K562 (cell line): ENCODE measurements around the gene TP53BP1. TPM values are rescaled to one million over a fixed set of nuclear protein-coding genes. Genes with fewer than 3 reads are reported as not detected.

Source experiments
- ATAC-seq: fragments of 200-7000 bp; cut with Tn5 transposase; 3 replicates; pipeline ENCODE4 v1.9.1; 2020; ENCODE audit warnings: moderate library complexity
- BruUV-seq: library from RNA; stranded (reverse); fragments of 400-500 nt; replicated peaks from 2 replicates; lab custom pipeline; 2021; lab: Mats Ljungman, UMichigan
- CTCF ChIA-PET: fragments of 300-600 bp; formaldehyde crosslinking; extraction: SDS; loops from one replicate; lab custom pipeline; 2021; ENCODE audit warnings: low intra/inter-chr PET ratio; lab: Yijun Ruan, JAX
- POLR2A ChIA-PET: fragments of 300-600, 350-650 bp; sonication (Branson Sonifier 250); formaldehyde crosslinking; extraction: SDS; loops from one replicate; lab custom pipeline; 2021; ENCODE audit warnings: antibody characterized with exemption, inconsistent platforms; lab: Yijun Ruan, JAX
- DNase-seq, 4 experiments: peaks; one replicate each; pipeline versions ENCODE4 v3.0.0 to v3.0.0-alpha.2; 2011 to 2018; ENCODE audit warnings: low spot score in 3 of 4, mixed read lengths in 3 of 4; ENCODE audit errors: extremely low read depth in 1 of 4
- FAIRE-seq: peaks from 2 replicates; lab custom pipeline; 2011; peaks lifted over from hg19 to GRCh38; lab: Jason Lieb, UNC
- H2AFZ ChIP-seq: 2 replicates; pipeline ENCODE4 v1.6.0; 2011; ENCODE audit warnings: low read depth, low read length, control low read depth, inconsistent platforms
- H3K27ac ChIP-seq: fragments of 200-600 bp; 3 replicates; pipeline ENCODE4 v1.8.0; 2011; ENCODE audit warnings: low read depth, mild to moderate bottlenecking, control low read depth, inconsistent platforms, low read length, moderate library complexity, mixed read lengths; ENCODE audit errors: extremely low read depth
- H3K27me3 ChIP-seq, 2 experiments: fragments of 300-600 bp in 1 of 2; 2 replicates in 1 of 2; 3 replicates in 1 of 2; pipeline versions ENCODE4 v1.6.0 to v1.8.0; 2011; ENCODE audit warnings: inconsistent platforms in 2 of 2, low read length in 2 of 2, mild to moderate bottlenecking in 1 of 2, mixed read lengths in 1 of 2, moderate library complexity in 1 of 2; ENCODE audit not compliant: control insufficient read depth in 2 of 2, insufficient read depth in 2 of 2
- H3K36me3 ChIP-seq: fragments of 300-600 bp; 3 replicates; pipeline ENCODE4 v1.8.0; 2011; ENCODE audit warnings: mild to moderate bottlenecking, low read length, inconsistent platforms; ENCODE audit not compliant: control insufficient read depth, insufficient read depth
- H3K4me1 ChIP-seq, 2 experiments: fragments of 200-600 bp in 1 of 2; replicated peaks in 1 of 2; 2 replicates in 1 of 2; 3 replicates in 1 of 2; pipeline versions ENCODE4 v1.5.1 to v1.8.0; 2011; ENCODE audit warnings: inconsistent platforms in 2 of 2, low read length in 2 of 2, mild to moderate bottlenecking in 1 of 2, mixed read lengths in 1 of 2, moderate library complexity in 1 of 2; ENCODE audit not compliant: control insufficient read depth in 2 of 2, insufficient read depth in 2 of 2
- H3K4me2 ChIP-seq: 2 replicates; pipeline ENCODE4 v1.6.1; 2011; ENCODE audit warnings: low read length, control low read depth, inconsistent platforms, mixed read lengths; ENCODE audit not compliant: insufficient read depth
- H3K4me3 ChIP-seq: fragments of 200-600 bp; sonication (generic), shearing (Covaris generic); 2 replicates; pipeline ENCODE4 v1.5.1; 2016; ENCODE audit warnings: control low read depth, inconsistent platforms
- H3K79me2 ChIP-seq: fragments of 200-600 bp; 3 replicates; pipeline ENCODE4 v1.8.0; 2011; ENCODE audit warnings: low read length, inconsistent platforms; ENCODE audit not compliant: control insufficient read depth, insufficient read depth
- H3K9ac ChIP-seq, 2 experiments: 2 replicates each; pipeline versions ENCODE4 v1.6.0 to v1.6.1; 2011; ENCODE audit warnings: low read depth in 2 of 2, low read length in 2 of 2, control low read depth in 1 of 2, inconsistent platforms in 1 of 2, mild to moderate bottlenecking in 1 of 2, mixed read lengths in 1 of 2; ENCODE audit not compliant: insufficient read depth in 1 of 2
- H3K9me1 ChIP-seq: one replicate; pipeline ENCODE4 v1.6.0; 2011; ENCODE audit warnings: inconsistent platforms, mild to moderate bottlenecking, low read length, moderate library complexity; ENCODE audit not compliant: control insufficient read depth, insufficient read depth
- H3K9me3 ChIP-seq: replicated peaks from 2 replicates; pipeline ENCODE4 v1.5.1; 2011; ENCODE audit warnings: low read depth, low read length, inconsistent platforms; ENCODE audit not compliant: control insufficient read depth, insufficient read depth
- H4K20me1 ChIP-seq: replicated peaks from 2 replicates; pipeline ENCODE4 v1.6.1; 2011; ENCODE audit warnings: low read length, inconsistent platforms, mixed read lengths; ENCODE audit not compliant: control insufficient read depth, insufficient read depth
- C11orf30 ChIP-seq: fragments of 450-650 bp; IDR thresholded peaks from 2 replicates; pipeline ENCODE4 v1.6.1; 2016; ENCODE audit warnings: low read depth, mild to moderate bottlenecking
- CBX1 ChIP-seq: sonication (generic); IDR thresholded peaks from 2 replicates; pipeline ENCODE4 v1.6.1; 2016; ENCODE audit warnings: antibody characterized with exemption, low read depth, mild to moderate bottlenecking
- DPF2 ChIP-seq: fragments of 450-650 bp; IDR thresholded peaks from 2 replicates; pipeline ENCODE4 v1.6.1; 2016
- FOXP1 ChIP-seq: sonication (generic); formaldehyde crosslinking; IDR thresholded peaks from 2 replicates; pipeline ENCODE4 v1.8.0; 2022; ENCODE audit warnings: mild to moderate bottlenecking, missing genetic modification reagents
- HOMEZ ChIP-seq: fragments of 250-450 bp; sonication (Bioruptor Pico); IDR thresholded peaks from 2 replicates; pipeline ENCODE4 v1.4.0; 2020; ENCODE audit warnings: mild to moderate bottlenecking, moderate library complexity
- MECOM ChIP-seq: fragments of 250-450 bp; sonication (Bioruptor Pico); IDR thresholded peaks from 2 replicates; pipeline ENCODE4 v1.8.0; 2022; ENCODE audit warnings: inconsistent platforms
- MTA3 ChIP-seq: fragments of 450-650 bp; formaldehyde crosslinking; IDR thresholded peaks from 2 replicates; pipeline ENCODE4 v1.6.1; 2017; ENCODE audit warnings: mild to moderate bottlenecking, borderline replicate concordance
- MYNN ChIP-seq, 2 experiments: sonication (generic); formaldehyde crosslinking in 1 of 2; IDR thresholded peaks; 2 replicates each; pipeline versions ENCODE4 v1.5.0 to v1.6.1; 2016 to 2020; ENCODE audit warnings: antibody characterized with exemption in 1 of 2, missing genetic modification reagents in 1 of 2
- NR3C1 ChIP-seq: sonication (generic); formaldehyde crosslinking; IDR thresholded peaks from 2 replicates; pipeline ENCODE4 v1.8.1; 2022; ENCODE audit warnings: missing genetic modification reagents
- POLR2G ChIP-seq: fragments of 200-400 bp; formaldehyde crosslinking; IDR thresholded peaks from 2 replicates; pipeline ENCODE4 v1.6.1; 2017; ENCODE audit warnings: low read depth, mild to moderate bottlenecking, antibody characterized with exemption, low read length, moderate library complexity
- PTRF ChIP-seq: fragments of 450-650 bp; IDR thresholded peaks from 2 replicates; pipeline ENCODE4 v1.6.1; 2016; ENCODE audit warnings: mild to moderate bottlenecking, missing genetic modification characterization, missing compliant biosample characterization
- SOX6 ChIP-seq: fragments of 450-650 bp; IDR thresholded peaks from 2 replicates; pipeline ENCODE4 v1.6.1; 2014; ENCODE audit warnings: mild to moderate bottlenecking
- TRIM24 ChIP-seq, 2 experiments: fragments of 450-650 bp; IDR thresholded peaks; 2 replicates each; pipeline ENCODE4 v1.6.1; 2016
- TRIM28 ChIP-seq: fragments of 450-650 bp; IDR thresholded peaks from 2 replicates; pipeline ENCODE4 v1.6.1; 2017
- UBTF ChIP-seq, 2 experiments: IDR thresholded peaks; 2 replicates each; pipeline ENCODE4 v1.6.1; 2012; ENCODE audit warnings: improper control_type of control experiment in 2 of 2, low read depth in 2 of 2, low read length in 2 of 2, borderline replicate concordance in 1 of 2
- ZBED1 ChIP-seq: IDR thresholded peaks from 2 replicates; pipeline ENCODE4 v1.6.1; 2014
- ZFP91 ChIP-seq: sonication (generic); formaldehyde crosslinking; IDR thresholded peaks from 2 replicates; pipeline ENCODE4 v1.8.0; 2022; ENCODE audit warnings: mild to moderate bottlenecking, missing genetic modification reagents
- ZFX ChIP-seq: sonication (generic); formaldehyde crosslinking; IDR thresholded peaks from 2 replicates; pipeline ENCODE4 v1.8.0; 2022; ENCODE audit warnings: mild to moderate bottlenecking, missing genetic modification reagents, moderate library complexity
- WGBS: fragments of 100-300 bp; shearing (Covaris generic); methylation state at CpG from one replicate; pipeline ENCODE4 v1.1.6; 2016; ENCODE audit warnings: low coverage, mixed read lengths; ENCODE audit not compliant: insufficient coverage; ENCODE audit errors: missing lambda C conversion rate; 5-methylcytosine and 5-hydroxymethylcytosine counted together
- in situ Hi-C: fragments of 300-500 bp; cut with MboI; formaldehyde crosslinking; loops from 4 replicates; pipeline ENCODE4 v1.15.0; 2018; ENCODE audit warnings: inconsistent platforms, mixed read lengths
- intact Hi-C: fragments of 100-400 bp; cut with micrococcal nuclease; formaldehyde crosslinking; loops from 2 replicates; pipeline ENCODE4 v1.14.2; 2022
- polyA plus RNA-seq, 8 experiments: library from polyadenylated mRNA; depleted of rRNA in 4 of 8; stranded (reverse) in 5 of 8; unstranded in 3 of 8; fragments of >200 nt; fragmentation: Nextera tagmentation in 2 of 8; fragmentation: Illumina TruSeq in 1 of 8; extraction: Ambion mirVana in 2 of 8; extraction: Trizol in 1 of 8; gene quantifications; 2 replicates each; pipeline versions ENCODE4 v1.2.1 to v1.2.3, GENCODE V29; 2011 to 2014; ENCODE audit warnings: inconsistent platforms in 1 of 8, missing spikeins in 1 of 8
- total RNA-seq, 7 experiments: library from RNA; depleted of rRNA in 6 of 7; stranded (reverse); fragments of >200 nt in 6 of 7; fragmentation: Illumina TruSeq in 2 of 7; extraction: Trizol in 2 of 7; gene quantifications; 2 replicates each; pipeline versions ENCODE4 v1.2.1 to v1.2.3, GENCODE V29; 2011 to 2021; ENCODE audit warnings: low replicate concordance in 1 of 7

The TP53BP1 gene
- total and polyA plus RNA-seq, 9 of the 15 experiments (the other 6 are each of a cell fraction or from before 2014, with no cell fraction given) = 5.7 to 63.3 (median 30.9) TPM

DNA sequence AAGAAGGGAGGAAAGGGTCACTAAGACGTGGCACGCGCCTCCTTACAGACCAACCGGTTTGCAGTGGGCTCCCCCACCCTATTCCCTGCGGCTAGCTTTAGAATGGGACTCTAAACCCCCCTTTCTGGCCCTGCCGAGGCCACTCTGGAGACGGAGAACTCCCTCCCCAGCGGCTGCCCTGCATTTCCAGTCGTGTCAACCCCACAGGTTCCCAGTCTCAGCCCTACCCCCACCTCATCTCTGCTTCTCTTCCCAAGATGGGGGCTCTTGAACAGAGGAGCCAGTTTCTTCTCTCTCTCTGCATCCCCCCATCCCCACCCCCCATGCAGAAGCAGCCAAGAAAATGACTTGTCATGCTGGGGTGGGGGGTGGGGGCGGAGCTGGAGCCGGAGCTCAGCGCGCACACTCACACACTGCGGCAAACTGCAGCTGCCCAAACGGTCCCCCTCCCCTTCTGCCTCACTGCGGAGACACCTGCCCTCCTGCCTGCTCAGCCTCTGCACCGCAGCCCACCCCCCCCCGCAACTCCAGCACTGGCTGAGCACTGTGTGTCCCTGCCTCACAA lies 25.3 kb upstream of the TP53BP1 start:
- DNase-seq (peak; percentile 80 to 90 (median 84)), ATAC-seq (peak; percentile 87), FAIRE-seq (peak; percentile 90)
- Histone ChIP-seq H2AFZ (peak overlapping the region; percentile 89), H3K27ac (peak overlapping the region; percentile 80), H4K20me1 (no peaks in the 10 kb centered on the region), H3K9me1 (no peaks in the 10 kb centered on the region), H3K27me3 (no peaks in the 10 kb centered on the region), H3K79me2 (peaks cover 24% of the 10 kb centered on the region; the same call in 2 of the 3 replicates), H3K4me1 (peaks cover 42 to 48% of the 10 kb centered on the region in 2 experiments), H3K9me3 (no peaks in the 10 kb centered on the region), H3K4me3 (peak overlapping the region; percentile 56), H3K36me3 (peaks cover 31% of the 10 kb centered on the region; the same call in 2 of the 3 replicates), H3K9ac (peak overlapping the region; percentile 63 to 79), H3K4me2 (peak overlapping the region; percentile 98)
- ChIA-PET CTCF (no interaction called here), POLR2A (interaction anchor here (0.5 to 9.1 kb wide), 4 partner anchors 8 to 751 kb away, joined by 3 to 63 read pairs (median 5); no protein-coding TSS in a partner anchor)
- intact Hi-C loops = no loop called here
- no TSS peak for BruUV-seq
- in situ Hi-C loops = no loop called here
- 0% methylated on average over 15 of the region's 18 CpGs for WGBS
- peak; percentile 33; the same call in 1 of the 2 replicates for TF ChIP-seq FOXP1 (CRISPR knock-in tag)
- no peak for TF ChIP-seq ZFP91 (CRISPR knock-in tag)
- no peak for TF ChIP-seq PTRF (tag)
- TF ChIP-seq SOX6 = no peak
- TF ChIP-seq POLR2G = peak; percentile 52
- no peak for TF ChIP-seq CBX1
- 0 out of 4 replicates have a peak, but pooled peaks of 1 of the 2 experiments have one; percentile 36 for TF ChIP-seq UBTF (IDR thresholded peaks at IDR 0.05; ENCODE audit: borderline replicate concordance in 1 of 2, low read depth in 2 of 2, low read length in 2 of 2)
- peak; percentile 66 for TF ChIP-seq DPF2
- TF ChIP-seq ZFX (CRISPR knock-in tag) = 0 out of 2 replicates have a peak, but pooled peaks have one; percentile 29
- no peak for TF ChIP-seq HOMEZ (CRISPR knock-in tag)
- TF ChIP-seq ZBED1 = no peak
- peak; percentile 54; the same call in 1 of the 2 replicates for TF ChIP-seq MTA3
- no peak for TF ChIP-seq NR3C1 (CRISPR knock-in tag)
- TF ChIP-seq C11orf30 = peak; percentile 91
- TF ChIP-seq MYNN (IDR thresholded peaks at IDR 0.05) = no peak
- TF ChIP-seq MYNN (CRISPR knock-in tag; IDR thresholded peaks at IDR 0.05) = no peak
- 0 out of 4 replicates have a peak, but pooled peaks of 1 of the 2 experiments have one; percentile 19 for TF ChIP-seq TRIM24 (IDR thresholded peaks at IDR 0.05)
- TF ChIP-seq MECOM = no peak
- TF ChIP-seq TRIM28 = 0 out of 2 replicates have a peak, but pooled peaks have one; percentile 21
